ENCODE data around the gene FGFBP1.

- TF ChIP-seq, protein P1, sequence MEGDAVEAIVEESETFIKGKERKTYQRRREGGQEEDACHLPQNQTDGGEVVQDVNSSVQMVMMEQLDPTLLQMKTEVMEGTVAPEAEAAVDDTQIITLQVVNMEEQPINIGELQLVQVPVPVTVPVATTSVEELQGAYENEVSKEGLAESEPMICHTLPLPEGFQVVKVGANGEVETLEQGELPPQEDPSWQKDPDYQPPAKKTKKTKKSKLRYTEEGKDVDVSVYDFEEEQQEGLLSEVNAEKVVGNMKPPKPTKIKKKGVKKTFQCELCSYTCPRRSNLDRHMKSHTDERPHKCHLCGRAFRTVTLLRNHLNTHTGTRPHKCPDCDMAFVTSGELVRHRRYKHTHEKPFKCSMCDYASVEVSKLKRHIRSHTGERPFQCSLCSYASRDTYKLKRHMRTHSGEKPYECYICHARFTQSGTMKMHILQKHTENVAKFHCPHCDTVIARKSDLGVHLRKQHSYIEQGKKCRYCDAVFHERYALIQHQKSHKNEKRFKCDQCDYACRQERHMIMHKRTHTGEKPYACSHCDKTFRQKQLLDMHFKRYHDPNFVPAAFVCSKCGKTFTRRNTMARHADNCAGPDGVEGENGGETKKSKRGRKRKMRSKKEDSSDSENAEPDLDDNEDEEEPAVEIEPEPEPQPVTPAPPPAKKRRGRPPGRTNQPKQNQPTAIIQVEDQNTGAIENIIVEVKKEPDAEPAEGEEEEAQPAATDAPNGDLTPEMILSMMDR (IDR thresholded peaks at IDR 0.05): no peak
- no peak for TF ChIP-seq POLR2A (IDR thresholded peaks at IDR 0.05)
These were observed 32.5 kb downstream of the FGFBP1 start for GRCh38 chr4:15906020-15906443.
